SK-N-SH (cell line): ENCODE data around the gene KMT2B.

ENCODE experiments used
- EZH2phosphoT487 ChIP-seq: fragments of 200-600 bp; sonication (generic); IDR thresholded peaks from 2 replicates; pipeline ENCODE4 v1.6.1; 2017; ENCODE audit warnings: low read depth, mixed run types, mild to moderate bottlenecking, antibody characterized with exemption, moderate library complexity, borderline replicate concordance
- FOXM1 ChIP-seq: IDR thresholded peaks from 2 replicates; pipeline ENCODE4 v1.4.0; 2012; ENCODE audit warnings: low read depth, mild to moderate bottlenecking
- GABPA ChIP-seq: IDR thresholded peaks from 2 replicates; pipeline ENCODE4 v1.4.0; 2012; ENCODE audit warnings: low read depth, mild to moderate bottlenecking
- POLR2AphosphoS5 ChIP-seq: IDR thresholded peaks from 2 replicates; pipeline ENCODE4 v1.6.1; 2012; ENCODE audit warnings: low read depth, low read length
- RAD21 ChIP-seq: IDR thresholded peaks from 2 replicates; pipeline ENCODE4 v1.6.1; 2012; ENCODE audit warnings: mild to moderate bottlenecking, low read length
- RFX5 ChIP-seq: IDR thresholded peaks from 2 replicates; pipeline ENCODE4 v1.6.1; 2012; ENCODE audit warnings: mild to moderate bottlenecking, improper control_type of control experiment, low read length
- SIN3A ChIP-seq: IDR thresholded peaks from 2 replicates; pipeline ENCODE4 v1.6.1; 2012; ENCODE audit warnings: low read depth, mild to moderate bottlenecking, low read length, moderate library complexity, borderline replicate concordance
- TF ChIP-seq, protein P1 (sequence below): fragments of 200-600 bp; sonication (generic); IDR thresholded peaks from 2 replicates; pipeline ENCODE4 v1.6.1; 2017; ENCODE audit warnings: antibody characterized with exemption, mild to moderate bottlenecking, moderate library complexity
- TF ChIP-seq, protein P2 (sequence below): IDR thresholded peaks from 2 replicates; pipeline ENCODE4 v1.4.0; 2012; ENCODE audit warnings: low read depth
- TF ChIP-seq, protein P3 (sequence below): fragments of 150-350 bp; IDR thresholded peaks from 2 replicates; pipeline ENCODE4 v1.6.1; 2016; ENCODE audit warnings: mild to moderate bottlenecking, low read depth, low read length

DNA sequence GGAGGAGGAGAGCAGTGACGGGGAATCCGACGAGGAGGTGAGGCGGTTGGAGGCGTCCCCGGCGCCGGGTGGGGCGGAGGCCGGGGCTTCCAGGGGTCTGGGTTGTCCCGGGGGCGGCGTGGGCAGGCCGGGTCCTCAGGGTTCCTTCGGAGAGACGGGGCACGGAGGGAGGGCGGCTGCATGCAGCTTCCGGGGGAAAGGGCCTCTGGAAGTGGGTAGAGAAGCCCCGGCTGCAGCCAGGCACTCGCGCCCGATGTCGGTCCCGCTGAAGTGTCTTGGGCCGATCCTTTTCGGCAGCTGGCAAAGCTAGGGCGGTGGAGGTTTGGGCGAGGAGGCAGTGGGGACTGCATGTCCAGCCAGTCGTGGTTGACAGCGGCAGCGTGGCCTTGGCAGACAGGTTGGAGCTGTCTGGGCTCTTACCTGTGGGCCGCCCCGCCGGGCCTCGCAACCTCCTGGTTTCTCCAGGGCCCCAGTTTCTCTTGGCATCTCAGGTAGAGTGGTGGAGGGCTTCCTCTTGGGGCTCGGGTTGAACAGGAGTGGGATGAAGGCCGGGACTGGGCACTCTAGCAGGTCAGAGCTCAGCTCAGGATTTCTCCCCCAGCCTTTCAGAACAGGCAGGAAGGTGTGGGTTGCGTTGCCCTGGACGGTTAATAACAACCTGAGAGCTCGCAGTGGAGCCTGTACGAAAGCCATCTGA, 690 bp downstream of the KMT2B start:
- no peak for TF ChIP-seq RAD21
- TF ChIP-seq, protein P1, sequence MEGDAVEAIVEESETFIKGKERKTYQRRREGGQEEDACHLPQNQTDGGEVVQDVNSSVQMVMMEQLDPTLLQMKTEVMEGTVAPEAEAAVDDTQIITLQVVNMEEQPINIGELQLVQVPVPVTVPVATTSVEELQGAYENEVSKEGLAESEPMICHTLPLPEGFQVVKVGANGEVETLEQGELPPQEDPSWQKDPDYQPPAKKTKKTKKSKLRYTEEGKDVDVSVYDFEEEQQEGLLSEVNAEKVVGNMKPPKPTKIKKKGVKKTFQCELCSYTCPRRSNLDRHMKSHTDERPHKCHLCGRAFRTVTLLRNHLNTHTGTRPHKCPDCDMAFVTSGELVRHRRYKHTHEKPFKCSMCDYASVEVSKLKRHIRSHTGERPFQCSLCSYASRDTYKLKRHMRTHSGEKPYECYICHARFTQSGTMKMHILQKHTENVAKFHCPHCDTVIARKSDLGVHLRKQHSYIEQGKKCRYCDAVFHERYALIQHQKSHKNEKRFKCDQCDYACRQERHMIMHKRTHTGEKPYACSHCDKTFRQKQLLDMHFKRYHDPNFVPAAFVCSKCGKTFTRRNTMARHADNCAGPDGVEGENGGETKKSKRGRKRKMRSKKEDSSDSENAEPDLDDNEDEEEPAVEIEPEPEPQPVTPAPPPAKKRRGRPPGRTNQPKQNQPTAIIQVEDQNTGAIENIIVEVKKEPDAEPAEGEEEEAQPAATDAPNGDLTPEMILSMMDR = no peak
- TF ChIP-seq, protein P2, sequence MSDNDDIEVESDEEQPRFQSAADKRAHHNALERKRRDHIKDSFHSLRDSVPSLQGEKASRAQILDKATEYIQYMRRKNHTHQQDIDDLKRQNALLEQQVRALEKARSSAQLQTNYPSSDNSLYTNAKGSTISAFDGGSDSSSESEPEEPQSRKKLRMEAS = peak; percentile 56
- TF ChIP-seq RFX5 = no peak
- TF ChIP-seq, protein P3, sequence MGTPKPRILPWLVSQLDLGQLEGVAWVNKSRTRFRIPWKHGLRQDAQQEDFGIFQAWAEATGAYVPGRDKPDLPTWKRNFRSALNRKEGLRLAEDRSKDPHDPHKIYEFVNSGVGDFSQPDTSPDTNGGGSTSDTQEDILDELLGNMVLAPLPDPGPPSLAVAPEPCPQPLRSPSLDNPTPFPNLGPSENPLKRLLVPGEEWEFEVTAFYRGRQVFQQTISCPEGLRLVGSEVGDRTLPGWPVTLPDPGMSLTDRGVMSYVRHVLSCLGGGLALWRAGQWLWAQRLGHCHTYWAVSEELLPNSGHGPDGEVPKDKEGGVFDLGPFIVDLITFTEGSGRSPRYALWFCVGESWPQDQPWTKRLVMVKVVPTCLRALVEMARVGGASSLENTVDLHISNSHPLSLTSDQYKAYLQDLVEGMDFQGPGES = no peak
- no peak for TF ChIP-seq FOXM1
- TF ChIP-seq EZH2phosphoT487 = no peak
- TF ChIP-seq GABPA = no peak
- TF ChIP-seq SIN3A = no peak
- no peak for TF ChIP-seq POLR2AphosphoS5
